Measurements from ENCODE around the gene PUM2.

PUM2 gene

GRCh38 chr2:20339012-20339411, 11.6 kb downstream of the PUM2 start:
- DNase-seq (ENCODE audit: low read depth), result no peak

GRCh38 chr2:20334605-20335203, 15.9 kb downstream of the PUM2 start:
- no peak for DNase-seq (ENCODE audit: low read depth)

GRCh38 chr2:20333738-20334137, 16.9 kb downstream of the PUM2 start:
- DNase-seq (ENCODE audit: low read depth), result no peak

GRCh38 chr2:20330192-20330591, 20.5 kb downstream of the PUM2 start:
- no peak for DNase-seq (ENCODE audit: low read depth)

- no peak for DNase-seq (ENCODE audit: low read depth)
These were observed 23.3 kb downstream of the PUM2 start for GRCh38 chr2:20327370-20327769.

GRCh38 chr2:20326163-20326780, 24.4 kb downstream of the PUM2 start:
- DNase-seq (ENCODE audit: low read depth), result no peak

- no peak for DNase-seq (ENCODE audit: low read depth)
These were observed 27.9 kb downstream of the PUM2 start for GRCh38 chr2:20322527-20323300.

- no peak for DNase-seq (ENCODE audit: low read depth)
These were observed 33.0 kb downstream of the PUM2 start for GRCh38 chr2:20317690-20318089.

GRCh38 chr2:20317197-20317596, 33.4 kb downstream of the PUM2 start:
- no peak for DNase-seq (ENCODE audit: low read depth)

- DNase-seq (ENCODE audit: low read depth), result no peak
These were observed 35.8 kb downstream of the PUM2 start for GRCh38 chr2:20314562-20315501.

- no peak for DNase-seq (ENCODE audit: low read depth)
These were observed 37.0 kb downstream of the PUM2 start for GRCh38 chr2:20313659-20314058.

- no peak for DNase-seq (ENCODE audit: low read depth)
These were observed 41.6 kb downstream of the PUM2 start for GRCh38 chr2:20309001-20309400.

GRCh38 chr2:20307311-20307710, 43.3 kb downstream of the PUM2 start:
- no peak for DNase-seq (ENCODE audit: low read depth)

GRCh38 chr2:20304411-20304810, 46.2 kb downstream of the PUM2 start:
- DNase-seq (ENCODE audit: low read depth), result no peak

- no peak for DNase-seq (ENCODE audit: low read depth)
These were observed 46.7 kb downstream of the PUM2 start for GRCh38 chr2:20303966-20304365.

- no peak for DNase-seq (ENCODE audit: low read depth)
These were observed 48.6 kb downstream of the PUM2 start for GRCh38 chr2:20302019-20302418.

GRCh38 chr2:20300656-20301055, 50.0 kb downstream of the PUM2 start:
- no peak for DNase-seq (ENCODE audit: low read depth)

GRCh38 chr2:20299113-20299512, 51.5 kb downstream of the PUM2 start:
- DNase-seq (ENCODE audit: low read depth), result no peak

GRCh38 chr2:20294231-20294630, 56.4 kb downstream of the PUM2 start:
- DNase-seq (ENCODE audit: low read depth), result no peak

GRCh38 chr2:20292984-20293383, 57.7 kb downstream of the PUM2 start:
- no peak for DNase-seq (ENCODE audit: low read depth)

GRCh38 chr2:20291846-20292408, 58.7 kb downstream of the PUM2 start:
- DNase-seq (ENCODE audit: low read depth), result no peak

- no peak for DNase-seq (ENCODE audit: low read depth)
These were observed 59.5 kb downstream of the PUM2 start for GRCh38 chr2:20291106-20291564.

Measured in stimulated activated CD8-positive, alpha-beta memory T cell treated with anti-CD3 and anti-CD28 coated beads, Interleukin-15, amount 100 ng/mL, for 24 hours (primary cell).